WTC11 (cell line): Measurements from ENCODE around the gene GPATCH4.

Experiments used
- ATF1 ChIP-seq: sonication (generic); formaldehyde crosslinking; IDR thresholded peaks from 2 replicates; pipeline ENCODE4 v1.8.1; 2023; ENCODE audit warnings: mild to moderate bottlenecking, moderate library complexity, missing genetic modification reagents
- ATF3 ChIP-seq: sonication (generic); formaldehyde crosslinking; conservative IDR thresholded peaks from 2 replicates; pipeline ENCODE4 v1.8.1; 2022; ENCODE audit warnings: mild to moderate bottlenecking, missing genetic modification reagents
- CTCF ChIP-seq: fragments of 200-600 bp; IDR thresholded peaks from 2 replicates; pipeline ENCODE4 v1.8.0; 2022; ENCODE audit warnings: antibody characterized with exemption
- FOXK1 ChIP-seq: sonication (generic); formaldehyde crosslinking; IDR thresholded peaks from 2 replicates; pipeline ENCODE4 v1.8.0; 2022; ENCODE audit warnings: mild to moderate bottlenecking, moderate library complexity, missing genetic modification reagents
- MAX ChIP-seq: sonication (generic); formaldehyde crosslinking; IDR thresholded peaks from 2 replicates; pipeline ENCODE4 v1.8.0; 2022; ENCODE audit warnings: mild to moderate bottlenecking, missing genetic modification reagents
- NR2C2 ChIP-seq: sonication (generic); formaldehyde crosslinking; IDR thresholded peaks from 2 replicates; pipeline ENCODE4 v1.8.0; 2022; ENCODE audit warnings: mild to moderate bottlenecking, missing genetic modification reagents
- USF2 ChIP-seq: sonication (generic); formaldehyde crosslinking; IDR thresholded peaks from 2 replicates; pipeline ENCODE4 v1.8.1; 2023; ENCODE audit warnings: mild to moderate bottlenecking, missing genetic modification reagents, moderate library complexity
- ZNF416 ChIP-seq: fragments of 250-450 bp; sonication (Bioruptor Pico); IDR thresholded peaks from 2 replicates; pipeline ENCODE4 v1.9.0; 2021; ENCODE audit warnings: mild to moderate bottlenecking, inconsistent platforms
- ZNF423 ChIP-seq: fragments of 250-450 bp; sonication (Bioruptor Pico); IDR thresholded peaks from 2 replicates; pipeline ENCODE4 v2.1.2; 2022; ENCODE audit warnings: mild to moderate bottlenecking, moderate library complexity

GRCh38 chr1:156648951-156649350, 47.7 kb upstream of the GPATCH4 start:
- TF ChIP-seq CTCF (no peak), MAX (CRISPR knock-in tag) (no peak), NR2C2 (CRISPR knock-in tag) (no peak), ZNF416 (CRISPR knock-in tag) (no peak), ATF3 (no peak), FOXK1 (CRISPR knock-in tag) (no peak), USF2 (CRISPR knock-in tag) (no peak), ZNF423 (no peak), ATF1 (CRISPR knock-in tag) (no peak)
